ENCODE results near the gene MTUS2.

- TF ChIP-seq CTCF (IDR thresholded peaks at IDR 0.05) (no peak), POLR2A (IDR thresholded peaks at IDR 0.05) (no peak)
Observed at GRCh38 chr13:29486551-29486950, 666.4 kb downstream of the MTUS2 start.
